Measurements from ENCODE around the gene SORCS2. TPM values are rescaled to one million over a fixed set of nuclear protein-coding genes. Genes with fewer than 3 reads are reported as not detected.

SORCS2 gene
- total and polyA plus RNA-seq, 2 experiments from 2014 or later = 0.92 to 6.9 TPM

DNA sequence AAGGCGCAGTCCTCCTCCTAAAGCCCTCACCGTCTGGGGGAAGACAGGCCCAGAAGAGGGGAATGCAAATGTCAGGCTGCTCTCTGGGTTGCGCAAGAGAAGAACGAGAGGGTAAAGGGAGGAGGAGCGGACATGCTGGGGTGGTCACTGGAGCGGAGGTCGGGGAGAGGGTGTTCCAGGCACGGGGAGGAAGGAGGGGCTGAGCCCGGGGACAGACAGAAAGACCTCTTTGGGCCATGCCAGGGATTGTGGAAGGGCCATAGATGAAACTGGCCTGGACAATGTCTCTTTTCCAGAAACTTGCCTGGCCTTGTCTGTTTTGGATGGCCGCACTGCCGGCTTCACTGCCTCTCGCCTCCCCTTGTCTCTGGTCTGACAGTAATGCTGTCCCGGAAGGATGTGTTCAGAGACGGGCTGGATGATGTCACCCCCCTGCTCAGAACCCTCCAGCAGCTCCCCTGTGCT, 121.0 kb downstream of the SORCS2 start:
- no peak for TF ChIP-seq CTCF (IDR thresholded peaks at IDR 0.05; ENCODE audit: low read depth, low read length)
- H3K27ac ChIP-seq = no peak overlapping the region
- no peaks in the 10 kb centered on the region for H3K36me3 ChIP-seq
- H3K9me3 ChIP-seq (ENCODE audit: low read depth) = no peaks in the 10 kb centered on the region
- H3K27me3 ChIP-seq = no peaks in the 10 kb centered on the region
- H3K4me1 ChIP-seq (ENCODE audit: low read depth) = no peaks in the 10 kb centered on the region
- peak in 1 of 2 donors; percentile 46 for DNase-seq (ENCODE audit: low read depth in 1 of 2, low spot score in 1 of 2)
- no peak overlapping the region for H3K4me3 ChIP-seq

GRCh38 chr4:7313991-7314390, 121.7 kb downstream of the SORCS2 start:
- no peak for DNase-seq (ENCODE audit: low read depth in 1 of 2, low spot score in 1 of 2)
- H3K36me3 ChIP-seq = no peaks in the 10 kb centered on the region
- no peaks in the 10 kb centered on the region for H3K9me3 ChIP-seq (ENCODE audit: low read depth)
- TF ChIP-seq CTCF (IDR thresholded peaks at IDR 0.05; ENCODE audit: low read depth, low read length) = no peak
- H3K27me3 ChIP-seq = no peaks in the 10 kb centered on the region
- H3K27ac ChIP-seq = no peak overlapping the region
- H3K4me1 ChIP-seq (ENCODE audit: low read depth) = no peaks in the 10 kb centered on the region
- H3K4me3 ChIP-seq = no peak overlapping the region

DNA sequence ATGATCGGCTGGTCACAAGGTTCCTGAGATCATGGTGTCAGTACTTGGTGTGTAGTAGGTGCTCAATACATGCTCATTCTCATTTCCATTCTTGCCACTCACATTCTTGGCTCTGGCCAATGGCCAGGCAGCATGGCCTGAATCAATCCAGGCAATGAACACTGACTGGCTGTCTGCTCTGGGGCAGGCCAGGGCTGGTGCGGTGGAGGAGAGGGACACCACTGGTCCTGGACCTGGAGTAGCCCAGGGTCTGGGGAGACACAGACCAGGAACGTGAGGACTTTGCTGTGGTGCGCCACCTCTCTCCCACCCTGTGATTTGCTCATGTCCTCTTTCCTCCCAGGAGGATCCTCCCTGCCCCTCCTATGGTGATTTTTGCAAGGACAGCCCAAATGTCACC, 122.9 kb downstream of the SORCS2 start:
- no peak for DNase-seq (ENCODE audit: low read depth in 1 of 2, low spot score in 1 of 2)
- Histone ChIP-seq H3K36me3 (no peaks in the 10 kb centered on the region), H3K27me3 (no peaks in the 10 kb centered on the region), H3K9me3 (ENCODE audit: low read depth) (no peaks in the 10 kb centered on the region), H3K27ac (no peak overlapping the region), H3K4me3 (no peak overlapping the region), H3K4me1 (ENCODE audit: low read depth) (no peaks in the 10 kb centered on the region)
- TF ChIP-seq CTCF (IDR thresholded peaks at IDR 0.05; ENCODE audit: low read depth, low read length) = no peak

- Histone ChIP-seq H3K4me3 (no peak overlapping the region), H3K27me3 (no peaks in the 10 kb centered on the region), H3K36me3 (no peaks in the 10 kb centered on the region), H3K9me3 (ENCODE audit: low read depth) (no peaks in the 10 kb centered on the region), H3K4me1 (ENCODE audit: low read depth) (no peaks in the 10 kb centered on the region), H3K27ac (no peak overlapping the region)
- no peak for DNase-seq (ENCODE audit: low read depth in 1 of 2, low spot score in 1 of 2)
- no peak for TF ChIP-seq CTCF (IDR thresholded peaks at IDR 0.05; ENCODE audit: low read depth, low read length)
Observed at GRCh38 chr4:7315935-7316334, 123.6 kb downstream of the SORCS2 start.

DNA sequence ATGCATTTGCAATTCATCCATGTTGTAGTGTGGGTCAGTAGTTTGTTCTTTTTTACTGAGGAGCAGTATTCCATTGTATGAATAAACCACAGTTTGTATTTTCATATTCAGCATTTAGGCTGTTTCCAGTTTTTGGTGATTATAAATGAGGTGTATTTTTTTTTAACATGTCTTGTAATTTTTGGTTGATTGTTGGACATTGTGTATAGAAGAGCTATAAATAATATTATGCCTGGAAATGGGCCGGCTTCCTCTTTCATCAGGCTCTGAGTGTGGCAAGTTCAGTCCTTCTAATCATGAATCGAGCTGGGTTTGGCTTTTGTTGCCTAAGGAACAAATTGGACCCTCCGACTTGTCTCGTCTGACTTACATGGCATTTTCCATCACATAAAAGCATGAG, 126.7 kb downstream of the SORCS2 start:
- Histone ChIP-seq H3K36me3 (no peaks in the 10 kb centered on the region), H3K27ac (no peak overlapping the region), H3K27me3 (no peaks in the 10 kb centered on the region), H3K9me3 (ENCODE audit: low read depth) (no peaks in the 10 kb centered on the region), H3K4me3 (no peak overlapping the region), H3K4me1 (ENCODE audit: low read depth) (no peaks in the 10 kb centered on the region)
- no peak for DNase-seq (ENCODE audit: low read depth in 1 of 2, low spot score in 1 of 2)
- TF ChIP-seq CTCF (IDR thresholded peaks at IDR 0.05; ENCODE audit: low read depth, low read length) = no peak

All from cardiac muscle cell (in vitro differentiated cells and primary cell).